Measurements from ENCODE around the gene UNC13B. TPM values are rescaled to one million over a fixed set of nuclear protein-coding genes. Genes with fewer than 3 reads are reported as not detected.
"Not testable (repeated sequence)": the region's sequence is repeated elsewhere in the genome, so short reads cannot be mapped to it uniquely, and the experiment has no call there.

Gene UNC13B
- total RNA-seq, 2 experiments from 2014 or later: 2.7 to 4.0 TPM

DNA sequence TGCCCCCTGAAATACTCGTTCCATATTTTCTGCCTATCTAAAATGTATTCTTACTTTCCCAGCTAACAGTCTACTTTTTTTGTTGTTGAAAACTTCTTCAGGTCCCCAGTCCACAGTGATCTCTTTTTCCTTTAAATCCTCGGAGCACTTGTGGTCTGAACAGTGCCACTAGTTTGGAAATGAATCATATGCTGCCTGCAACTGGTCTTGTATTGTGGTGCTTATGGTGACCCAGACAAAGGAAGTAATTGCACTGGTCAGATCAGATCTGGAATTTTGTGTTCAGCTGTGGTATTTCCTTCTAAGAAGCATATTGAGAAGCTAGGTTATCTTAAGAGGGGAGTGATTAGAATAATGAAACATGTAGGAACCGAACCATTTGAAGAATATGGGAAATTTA lies 2.9 kb downstream of the UNC13B start:
- no peak for ATAC-seq
- intact Hi-C loops (cut with DNase I, micrococcal nuclease): loop anchor here (5.0 kb wide), 2 partner anchors 47 to 568 kb away; partner anchors contain the start of genes ATOSB (in 1 of the 2), CREB3 (in 1 of the 2) and TLN1 (in 1 of the 2)
- no peak for DNase-seq
- Mint-ChIP-seq H3K4me1 (peaks cover 10% of the 10 kb centered on the region), H3K27ac (no peak overlapping the region), H3K27me3 (no peaks in the 10 kb centered on the region), H3K4me3 (no peak overlapping the region), H3K36me3 (ENCODE audit: low read depth) (no peaks in the 10 kb centered on the region), H3K9me3 (ENCODE audit: low read depth) (no peaks in the 10 kb centered on the region)
- POLR2A ChIA-PET: no interaction called here
- CTCF ChIA-PET: no interaction called here

DNA sequence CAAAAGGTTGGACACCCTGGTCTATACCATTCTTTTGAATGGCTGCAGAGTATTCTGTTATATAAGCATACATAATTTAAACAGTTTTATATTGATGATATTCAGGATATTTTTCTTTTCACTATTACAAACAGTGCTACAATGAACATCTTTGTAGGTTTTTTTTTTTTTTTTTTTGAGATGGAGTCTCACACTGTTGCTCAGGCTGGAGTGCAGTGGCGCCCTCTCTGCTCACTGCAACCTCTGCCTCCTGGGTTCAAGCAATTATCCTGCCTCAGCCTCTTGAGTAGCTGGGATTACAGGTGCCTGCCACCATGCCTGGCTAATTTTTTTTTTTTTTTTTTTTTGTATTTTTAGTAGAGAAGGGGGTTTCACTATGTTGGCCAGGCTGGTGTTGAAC lies 5.6 kb downstream of the UNC13B start:
- DNase-seq; H3K9me3 Mint-ChIP-seq (ENCODE audit: low read depth); ATAC-seq; H3K36me3 Mint-ChIP-seq (ENCODE audit: low read depth); H3K27ac Mint-ChIP-seq; POLR2A ChIA-PET; CTCF ChIA-PET; H3K4me3 Mint-ChIP-seq; H3K27me3 Mint-ChIP-seq; H3K4me1 Mint-ChIP-seq; intact Hi-C loops (cut with DNase I, micrococcal nuclease): not testable (repeated sequence)

DNA sequence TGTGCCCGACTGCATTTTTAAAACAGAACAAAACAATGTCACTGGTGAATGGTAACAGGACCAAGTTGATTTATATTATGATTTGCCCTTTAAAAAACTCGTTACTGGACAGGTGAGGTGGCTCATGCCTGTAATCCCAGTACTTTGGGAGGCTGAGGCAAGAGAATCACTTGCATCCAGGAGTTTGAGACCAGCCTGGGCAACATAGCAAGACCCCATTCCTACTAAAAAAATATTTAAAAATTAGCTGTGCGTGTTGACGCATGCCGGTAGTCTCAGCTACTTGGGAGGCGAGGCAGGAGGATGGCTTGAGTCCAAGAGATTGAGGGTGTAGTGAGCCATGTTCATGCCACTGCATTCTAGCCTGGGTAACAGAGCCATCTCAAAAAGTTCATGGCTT lies 7.2 kb downstream of the UNC13B start:
- CTCF ChIA-PET: no interaction called here

DNA sequence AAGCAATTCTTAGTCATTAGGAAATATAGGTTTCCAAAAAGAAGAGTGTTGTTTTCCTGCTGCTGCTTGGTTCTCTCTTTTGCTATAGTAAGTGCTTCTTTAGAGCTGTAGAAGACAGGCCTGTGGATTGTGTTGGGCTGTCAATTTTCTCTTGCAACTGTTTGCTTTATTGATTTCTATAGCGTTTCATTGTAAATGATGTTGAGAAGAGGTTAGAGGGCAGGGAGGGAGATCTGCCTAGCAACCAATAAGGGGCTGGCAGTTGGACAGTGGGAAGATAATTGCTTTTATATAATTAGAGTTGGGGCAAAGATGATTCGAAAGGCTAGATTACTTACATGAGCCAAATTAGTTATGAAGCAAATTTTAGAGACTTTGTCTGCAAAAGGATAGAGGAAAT lies 11.1 kb downstream of the UNC13B start:
- intact Hi-C loops (cut with DNase I, micrococcal nuclease): no loop called here
- Mint-ChIP-seq H3K4me3 (no peak overlapping the region), H3K27me3 (peaks cover 9% of the 10 kb centered on the region), H3K27ac (no peak overlapping the region), H3K4me1 (no peaks in the 10 kb centered on the region), H3K36me3 (ENCODE audit: low read depth) (no peaks in the 10 kb centered on the region), H3K9me3 (ENCODE audit: low read depth) (no peaks in the 10 kb centered on the region)
- ChIA-PET CTCF (no interaction called here), POLR2A (no interaction called here)
- DNase-seq: no peak
- no peak for ATAC-seq

More for the DNA sequence above, 7.2 kb downstream of the UNC13B start:
- no peaks in the 10 kb centered on the region for H3K27me3 Mint-ChIP-seq
- no peaks in the 10 kb centered on the region for H3K36me3 Mint-ChIP-seq (ENCODE audit: low read depth)
- H3K9me3 Mint-ChIP-seq (ENCODE audit: low read depth): no peaks in the 10 kb centered on the region
- no peak for ATAC-seq
- no peaks in the 10 kb centered on the region for H3K4me1 Mint-ChIP-seq
- H3K27ac Mint-ChIP-seq: no peak overlapping the region
- no peak for DNase-seq
- POLR2A ChIA-PET: no interaction called here
- no peak overlapping the region for H3K4me3 Mint-ChIP-seq
- intact Hi-C loops (cut with DNase I, micrococcal nuclease): no loop called here

DNA sequence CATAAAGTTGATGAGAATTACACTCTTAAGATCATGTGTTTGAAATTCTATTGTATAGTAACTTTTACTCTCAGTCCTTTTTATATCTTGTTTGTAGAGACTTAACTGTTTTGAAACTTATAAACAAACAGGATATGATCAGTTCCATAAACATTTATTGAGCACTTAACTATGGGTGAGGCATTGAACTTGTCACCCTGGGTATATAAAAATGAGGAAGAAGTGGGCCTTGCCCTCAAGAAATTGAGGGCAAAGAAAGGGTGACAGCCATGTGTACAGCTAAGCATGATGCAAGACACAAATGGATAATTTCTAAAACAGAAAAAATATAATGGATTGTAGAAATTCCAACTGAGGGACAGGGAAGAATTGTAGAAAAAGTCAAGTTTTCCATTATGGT lies 15.7 kb downstream of the UNC13B start:
- POLR2A ChIA-PET: no interaction called here
- Mint-ChIP-seq H3K9me3 (ENCODE audit: low read depth) (no peaks in the 10 kb centered on the region), H3K4me3 (no peak overlapping the region), H3K36me3 (ENCODE audit: low read depth) (no peaks in the 10 kb centered on the region), H3K27ac (no peak overlapping the region), H3K27me3 (peaks cover 9% of the 10 kb centered on the region), H3K4me1 (no peaks in the 10 kb centered on the region)
- no peak for DNase-seq
- CTCF ChIA-PET: no interaction called here
- ATAC-seq: no peak
- intact Hi-C loops (cut with DNase I, micrococcal nuclease): no loop called here

DNA sequence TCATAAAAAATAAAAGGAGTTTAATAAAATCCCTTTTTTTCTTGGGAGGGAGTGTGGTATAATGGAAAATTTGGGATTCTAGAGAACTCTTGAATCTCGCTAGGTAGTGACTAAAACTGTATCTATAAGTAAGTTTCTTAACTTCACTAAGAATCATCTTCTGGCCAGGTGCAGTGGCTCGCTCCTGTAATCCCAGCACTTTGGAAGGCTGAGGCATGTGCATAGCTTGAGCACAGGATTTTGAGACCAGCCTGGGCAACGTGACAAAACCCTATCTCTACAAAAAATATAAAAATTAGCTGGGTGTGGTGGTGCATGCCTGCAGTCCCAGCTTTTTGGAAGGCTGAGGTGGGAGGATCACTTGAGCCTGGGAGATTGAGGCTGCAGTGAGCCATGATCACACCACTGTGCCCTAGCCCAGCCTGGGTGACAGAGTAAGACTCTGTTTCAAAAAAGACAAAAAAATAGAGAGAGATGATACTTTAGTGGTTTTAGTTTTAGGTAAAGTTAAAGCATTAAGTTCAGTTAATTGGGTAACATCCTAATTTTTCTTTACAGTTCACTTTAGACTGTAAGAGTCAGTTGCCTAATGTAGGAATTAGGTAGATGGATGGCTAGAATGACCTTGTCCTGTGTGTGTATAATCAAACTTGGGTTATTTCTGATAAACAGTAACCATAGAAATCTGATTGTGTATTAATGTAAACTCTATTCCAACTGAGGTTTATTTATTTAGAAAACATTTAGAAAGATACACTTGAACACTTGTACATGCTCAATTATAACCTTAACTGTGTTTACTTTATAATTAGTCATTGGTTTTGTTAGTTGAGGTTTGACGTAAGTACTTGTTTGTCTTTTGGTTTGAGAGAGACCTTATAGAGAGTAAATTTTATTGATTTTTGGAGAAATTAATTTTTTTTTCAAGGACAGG lies 17.8 kb downstream of the UNC13B start:
- H3K4me1 Mint-ChIP-seq: no peaks in the 10 kb centered on the region
- H3K36me3 Mint-ChIP-seq (ENCODE audit: low read depth): no peaks in the 10 kb centered on the region
- intact Hi-C loops (cut with DNase I, micrococcal nuclease): no loop called here
- H3K27ac Mint-ChIP-seq: no peak overlapping the region
- no peak for ATAC-seq
- ChIA-PET POLR2A (no interaction called here), CTCF (no interaction called here)
- no peak for DNase-seq
- no peak overlapping the region for H3K4me3 Mint-ChIP-seq
- H3K27me3 Mint-ChIP-seq: peaks cover 9% of the 10 kb centered on the region
- no peaks in the 10 kb centered on the region for H3K9me3 Mint-ChIP-seq (ENCODE audit: low read depth)

DNA sequence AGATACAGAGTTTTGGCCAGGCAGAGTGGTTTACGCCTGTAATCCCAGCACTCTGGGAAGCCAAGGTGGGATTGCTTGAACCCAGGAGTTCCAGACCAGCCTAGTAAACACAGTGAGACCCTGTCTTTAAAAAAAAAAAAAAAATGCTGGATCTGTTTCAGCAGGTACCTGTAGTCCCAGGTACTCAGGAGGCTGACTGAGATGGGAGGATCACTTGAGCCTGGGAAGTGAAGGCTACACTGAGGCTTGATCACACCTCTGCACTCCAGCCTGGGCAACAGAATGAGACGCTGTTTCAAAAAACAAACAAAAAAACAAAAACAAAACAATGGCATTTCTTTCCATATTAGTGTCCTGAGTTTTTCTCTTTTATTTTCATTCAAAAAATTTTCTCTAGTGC lies 19.0 kb downstream of the UNC13B start:
- H3K36me3 Mint-ChIP-seq (ENCODE audit: low read depth): no peaks in the 10 kb centered on the region
- ATAC-seq: no peak
- peaks cover 2% of the 10 kb centered on the region for H3K27me3 Mint-ChIP-seq
- no peak for DNase-seq
- CTCF ChIA-PET: no interaction called here
- no peaks in the 10 kb centered on the region for H3K4me1 Mint-ChIP-seq
- no peaks in the 10 kb centered on the region for H3K9me3 Mint-ChIP-seq (ENCODE audit: low read depth)
- POLR2A ChIA-PET: no interaction called here
- no peak overlapping the region for H3K27ac Mint-ChIP-seq
- H3K4me3 Mint-ChIP-seq: no peak overlapping the region
- intact Hi-C loops (cut with DNase I, micrococcal nuclease): no loop called here

DNA sequence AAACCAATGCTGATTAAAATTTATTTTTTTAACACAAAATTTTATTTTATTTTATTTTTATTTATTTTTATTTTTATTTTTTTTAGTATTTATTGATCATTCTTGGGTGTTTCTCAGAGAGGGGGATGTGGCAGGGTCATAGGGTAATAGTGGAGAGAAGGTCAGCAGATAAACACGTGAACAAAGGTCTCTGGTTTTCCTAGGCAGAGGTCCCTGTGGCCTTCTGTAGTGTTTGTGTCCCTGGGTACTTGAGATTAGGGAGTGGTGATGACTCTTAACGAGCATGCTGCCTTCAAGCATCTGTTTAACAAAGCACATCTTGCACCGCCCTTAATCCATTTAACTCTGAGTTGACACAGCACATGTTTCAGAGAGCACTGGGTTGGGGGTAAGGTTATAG lies 20.6 kb downstream of the UNC13B start:
- H3K9me3 Mint-ChIP-seq (ENCODE audit: low read depth); intact Hi-C loops (cut with DNase I, micrococcal nuclease); H3K4me1 Mint-ChIP-seq; H3K27me3 Mint-ChIP-seq; DNase-seq; H3K4me3 Mint-ChIP-seq; POLR2A ChIA-PET; H3K36me3 Mint-ChIP-seq (ENCODE audit: low read depth); ATAC-seq; H3K27ac Mint-ChIP-seq: not testable (repeated sequence)
- CTCF ChIA-PET: interaction anchor here (0.6 kb wide), 1 partner anchor 329 kb away, joined by 3 read pairs; no protein-coding TSS in a partner anchor

DNA sequence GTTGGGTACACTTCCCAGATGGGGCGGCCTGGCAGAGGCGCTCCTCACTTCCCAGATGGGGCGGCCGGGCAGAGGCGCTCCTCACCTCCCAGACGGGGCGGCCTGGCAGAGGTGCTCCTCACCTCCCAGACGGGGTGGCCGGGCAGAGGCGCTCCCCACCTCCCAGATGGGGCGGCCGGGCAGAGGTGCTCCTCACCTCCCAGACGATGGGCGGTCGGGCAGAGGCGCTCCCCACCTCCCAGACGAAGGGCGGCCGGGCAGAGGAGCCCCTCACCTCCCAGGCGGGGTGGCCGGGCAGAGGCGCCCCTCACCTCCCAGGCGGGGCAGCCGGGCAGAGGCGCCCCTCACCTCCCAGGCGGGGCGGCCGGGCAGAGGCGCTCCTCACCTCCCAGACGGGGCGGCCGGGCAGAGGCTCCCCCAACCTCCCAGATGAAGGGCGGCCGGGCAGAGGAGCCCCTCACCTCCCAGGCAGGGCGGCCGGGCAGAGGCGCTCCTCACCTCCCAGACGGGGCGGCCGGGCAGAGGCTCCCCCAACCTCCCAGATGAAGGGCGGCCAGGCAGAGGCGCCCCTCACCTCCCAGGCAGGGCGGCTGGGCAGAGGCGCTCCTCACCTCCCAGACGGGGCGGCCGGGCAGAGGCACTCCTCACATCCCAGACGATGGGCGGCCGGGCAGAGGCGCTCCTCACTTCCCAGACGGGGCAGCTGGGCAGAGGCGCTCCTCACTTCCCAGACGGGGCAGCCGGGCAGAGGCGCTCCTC lies 21.4 kb downstream of the UNC13B start:
- H3K9me3 Mint-ChIP-seq (ENCODE audit: low read depth); H3K36me3 Mint-ChIP-seq (ENCODE audit: low read depth); CTCF ChIA-PET; H3K27me3 Mint-ChIP-seq; intact Hi-C loops (cut with DNase I, micrococcal nuclease); H3K27ac Mint-ChIP-seq; H3K4me1 Mint-ChIP-seq; ATAC-seq; POLR2A ChIA-PET; DNase-seq; H3K4me3 Mint-ChIP-seq: not testable (repeated sequence)

DNA sequence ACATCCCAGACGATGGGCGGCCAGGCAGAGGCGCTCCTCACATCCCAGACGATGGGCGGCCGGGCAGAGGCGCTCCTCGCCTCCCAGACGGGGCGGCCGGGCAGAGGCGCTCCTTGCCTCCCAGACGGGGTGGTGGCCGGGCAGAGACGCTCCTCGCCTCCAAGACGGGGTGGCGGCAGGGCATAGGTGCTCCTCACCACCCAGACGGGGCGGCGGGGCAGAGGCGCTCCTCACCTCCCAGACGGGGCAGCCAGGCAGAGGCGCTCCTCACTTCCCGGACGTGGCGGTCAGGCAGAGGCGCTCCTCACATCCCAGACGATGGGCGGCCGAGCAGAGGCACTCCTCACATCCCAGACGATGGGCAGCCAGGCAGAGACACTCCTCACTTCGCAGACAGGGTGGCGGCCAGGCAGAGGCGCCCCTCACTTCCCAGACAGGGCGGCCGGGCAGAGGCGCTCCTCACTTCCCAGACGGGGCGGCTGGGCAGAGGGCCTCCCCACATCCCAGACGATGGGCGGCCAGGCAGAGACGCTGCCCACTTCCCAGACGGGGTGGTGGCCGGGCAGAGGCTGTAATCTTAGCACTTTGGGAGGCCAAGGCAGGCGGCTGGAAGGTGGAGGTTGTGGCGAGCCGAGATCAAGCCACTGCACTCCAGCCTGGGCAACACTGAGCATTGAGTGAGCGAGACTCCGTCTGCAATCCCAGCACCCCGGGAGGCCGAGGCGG lies 22.1 kb downstream of the UNC13B start:
- CTCF ChIA-PET, H3K27me3 Mint-ChIP-seq: not testable (repeated sequence)

DNA sequence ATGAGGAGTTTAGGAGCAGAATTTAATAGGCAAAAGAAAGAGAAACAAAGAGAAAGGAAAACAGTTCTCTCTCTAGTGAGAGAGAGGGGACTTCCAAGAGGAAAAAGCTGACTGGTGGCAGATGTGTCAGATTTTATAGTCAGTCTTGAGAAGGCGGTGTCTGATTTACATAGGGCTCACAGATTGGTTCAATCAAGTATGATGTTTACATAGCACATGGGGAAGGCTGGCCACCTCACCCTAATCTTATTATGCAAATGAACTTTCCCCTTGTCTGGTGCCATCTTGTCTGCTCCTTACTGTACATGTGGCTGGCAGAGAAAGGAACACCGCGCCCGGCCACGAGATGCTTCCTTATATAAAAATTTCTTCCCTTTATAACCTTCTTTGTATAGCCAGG lies 24.7 kb downstream of the UNC13B start:
- H3K9me3 Mint-ChIP-seq (ENCODE audit: low read depth): peaks cover 3% of the 10 kb centered on the region
- ChIA-PET CTCF (no interaction called here), POLR2A (no interaction called here)
- DNase-seq (no peak), ATAC-seq (no peak)
- H3K4me1 Mint-ChIP-seq: peaks cover 3% of the 10 kb centered on the region
- intact Hi-C loops (cut with DNase I, micrococcal nuclease): loop anchor here in 1 of 2 experiments (5.0 kb wide), 1 partner anchor 51 kb away; no protein-coding TSS in a partner anchor
- H3K27ac Mint-ChIP-seq: no peak overlapping the region
- H3K4me3 Mint-ChIP-seq: no peak overlapping the region
- no peaks in the 10 kb centered on the region for H3K27me3 Mint-ChIP-seq
- H3K36me3 Mint-ChIP-seq (ENCODE audit: low read depth): no peaks in the 10 kb centered on the region

More for the DNA sequence above, 22.1 kb downstream of the UNC13B start:
- DNase-seq; H3K4me1 Mint-ChIP-seq; H3K9me3 Mint-ChIP-seq (ENCODE audit: low read depth); H3K27ac Mint-ChIP-seq; intact Hi-C loops (cut with DNase I, micrococcal nuclease); POLR2A ChIA-PET; H3K4me3 Mint-ChIP-seq; ATAC-seq; H3K36me3 Mint-ChIP-seq (ENCODE audit: low read depth): not testable (repeated sequence)

Data from activated CD4-positive, alpha-beta T cell treated with anti-CD3 and anti-CD28 coated beads for 36 hours (primary cell).